Measurements from ENCODE around the gene POC1A. TPM values are rescaled to one million over a fixed set of nuclear protein-coding genes. Genes with fewer than 3 reads are reported as not detected.

Gene POC1A
- total and polyA plus RNA-seq, 10 of the 15 experiments (the other 5 are each of a cell fraction or from before 2014, with no cell fraction given) = 8.5 to 49.8 (median 23.5) TPM

DNA sequence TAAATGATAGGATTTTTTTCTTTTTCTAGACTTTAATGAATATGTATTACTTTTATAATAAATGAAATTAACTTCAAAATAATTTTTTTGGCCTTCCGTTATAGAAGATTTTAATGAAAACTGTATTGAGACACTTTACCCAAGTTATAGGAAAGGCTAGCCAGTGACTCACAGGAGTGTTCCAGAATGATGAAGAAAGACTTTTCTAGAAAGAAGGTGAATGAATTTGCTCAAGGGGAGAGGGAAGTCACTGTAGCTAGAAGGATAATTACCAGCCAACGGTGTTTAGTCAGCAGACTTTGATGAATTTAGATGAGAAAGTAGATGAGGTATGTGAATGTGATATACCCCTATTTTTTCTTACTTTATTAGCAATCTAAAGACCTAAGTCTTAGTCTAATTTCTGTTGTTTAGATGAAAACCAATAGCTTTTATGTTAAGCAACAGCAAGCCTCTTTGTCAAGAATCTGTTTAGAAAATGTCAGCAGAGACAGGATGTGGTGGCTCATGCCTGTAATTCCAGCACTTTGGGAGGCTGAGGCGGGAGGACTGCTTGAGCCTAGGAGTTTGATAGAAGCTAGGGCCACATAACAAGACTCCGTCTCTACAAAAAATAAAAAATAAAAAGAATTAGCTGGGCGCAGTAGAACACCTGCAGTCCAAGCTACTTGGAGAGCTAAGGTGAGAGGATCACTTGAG is 46.9 kb upstream of the POC1A start (continued):
- TF ChIP-seq TAF1 (IDR thresholded peaks at IDR 0.05; ENCODE audit: borderline replicate concordance, low read depth, low read length) = no peak
- TF ChIP-seq HDGF (IDR thresholded peaks at IDR 0.05) = no peak

DNA sequence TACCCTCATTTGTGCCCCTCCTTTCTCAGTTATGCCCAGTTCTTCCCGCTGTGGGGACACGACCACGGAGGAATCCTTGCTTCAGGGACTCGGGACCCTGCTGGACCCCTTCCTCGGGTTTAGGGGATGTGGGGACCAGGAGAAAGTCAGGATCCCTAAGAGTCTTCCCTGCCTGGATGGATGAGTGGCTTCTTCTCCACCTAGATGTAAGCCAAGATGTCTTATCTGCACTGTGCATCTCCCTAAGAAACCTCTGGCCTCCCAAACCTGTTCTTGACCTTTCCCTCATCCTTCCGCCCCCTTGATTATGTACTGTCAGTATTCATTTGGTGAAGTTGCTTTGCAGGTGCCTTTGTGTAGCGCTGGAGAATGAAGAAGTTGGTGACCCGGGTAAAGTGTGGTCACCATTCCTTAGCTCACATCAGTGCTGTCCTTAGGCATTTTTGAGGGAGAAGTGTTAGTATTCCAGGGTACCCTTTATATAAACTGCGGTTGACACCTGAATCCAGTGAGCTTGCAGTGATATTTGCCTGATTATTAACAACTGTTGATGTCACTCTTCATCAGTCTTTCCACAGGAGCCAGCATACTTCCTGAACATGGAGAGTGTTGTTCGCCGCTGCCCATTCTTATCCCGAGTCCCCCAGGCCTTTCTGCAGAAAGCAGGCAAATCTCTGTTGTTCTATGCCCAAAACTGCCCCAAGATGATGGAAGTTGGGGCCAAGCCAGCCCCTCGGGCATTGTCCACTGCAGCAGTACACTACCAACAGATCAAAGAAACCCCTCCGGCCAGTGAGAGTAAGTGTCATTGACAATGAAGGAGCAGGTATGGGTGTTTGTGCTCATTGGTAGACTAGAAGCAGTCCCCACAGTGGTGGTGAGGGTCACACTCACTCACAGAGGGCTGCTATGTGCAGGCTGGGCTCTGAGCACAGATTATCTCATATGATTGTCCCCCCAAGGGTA is 44.7 kb upstream of the POC1A start:
- Histone ChIP-seq H3K9ac (ENCODE audit: control insufficient read depth, insufficient read depth, low read length) (peak overlapping the region; percentile 84), H3K4me3 (peak overlapping the region; percentile 89), H3K36me3 (ENCODE audit: control insufficient read depth in 2 of 2, insufficient read depth in 2 of 2, low read length in 1 of 2) (peaks cover 0 to 10% of the 10 kb centered on the region in 2 experiments; a peak in 2 of 4 replicates), H3K27ac (ENCODE audit: control insufficient read depth, insufficient read depth) (peak overlapping the region; percentile 71), H3K9me3 (replicated peaks; ENCODE audit: control insufficient read depth, insufficient read depth, low read length) (no peaks in the 10 kb centered on the region), H4K20me1 (ENCODE audit: control insufficient read depth, insufficient read depth) (no peaks in the 10 kb centered on the region), H2AFZ (ENCODE audit: control insufficient read depth, low read depth, low read length) (peak overlapping the region; percentile 85; the same call in 1 of the 2 replicates), H3K4me2 (ENCODE audit: control insufficient read depth, insufficient read depth) (peak overlapping the region; percentile 99), H3K4me1 (ENCODE audit: control insufficient read depth, insufficient read depth, low read length) (peaks cover 41% of the 10 kb centered on the region), H3K79me2 (ENCODE audit: control insufficient read depth, insufficient read depth, low read length) (peaks cover 24% of the 10 kb centered on the region), H3K27me3 (replicated peaks in 1 of 2; ENCODE audit: control insufficient read depth in 2 of 2, insufficient read depth in 2 of 2, low read length in 1 of 2) (no peaks in the 10 kb centered on the region)
- in situ Hi-C loops (cut with MboI) (no loop called here), intact Hi-C loops (cut with micrococcal nuclease; ENCODE audit: unreplicated experiment) (loop anchor here (2.0 kb wide), 1 partner anchor 44 kb away; the partner anchor contains the start of gene POC1A)
- ATAC-seq = peak; percentile 4; the same call in 1 of the 3 replicates
- TSS peak; percentile 72 for BruUV-seq (replicated peaks)
- DNase-seq (ENCODE audit: low read depth, low spot score) = no peak
- ChIA-PET POLR2A (interaction anchor here (0.7 to 1.1 kb wide), 3 partner anchors 10 to 176 kb away, joined by 3 read pairs; partner anchors contain the start of gene TWF2), RAD21 (ENCODE audit: unreplicated experiment) (no interaction called here), CTCF (no interaction called here), SMC1A (ENCODE audit: uncharacterized antibody, unreplicated experiment) (interaction anchor here (1.0 kb wide), 1 partner anchor 28 kb away, joined by 3 read pairs; no protein-coding TSS in a partner anchor)
- 26% methylated on average over 14 of the region's 14 CpGs for WGBS (ENCODE audit: insufficient coverage, insufficient replicate concordance, low lambda C conversion rate, missing lambda C conversion rate)
- FAIRE-seq = no peak
- TF ChIP-seq MYB (IDR thresholded peaks at IDR 0.05; ENCODE audit: borderline replicate concordance, low read depth, low read length) (no peak), RCOR1 (conservative IDR thresholded peaks at IDR 0.05; ENCODE audit: low read depth, low read length) (no peak), HDAC2 (IDR thresholded peaks at IDR 0.05) (no peak), SPI1 (IDR thresholded peaks at IDR 0.05; ENCODE audit: borderline replicate concordance, insufficient read depth, low read depth, low read length) (no peak), ATF7 (IDR thresholded peaks at IDR 0.05; ENCODE audit: low read depth) (no peak), ZBTB33 (IDR thresholded peaks at IDR 0.05) (no peak), HDGF (IDR thresholded peaks at IDR 0.05) (no peak), TCF12 (IDR thresholded peaks at IDR 0.05; ENCODE audit: low read depth, low read length) (no peak), NFYB (IDR thresholded peaks at IDR 0.05; ENCODE audit: insufficient read depth, low read depth, low read length) (no peak), YBX1 (IDR thresholded peaks at IDR 0.05) (no peak), SUPT20H (IDR thresholded peaks at IDR 0.05; ENCODE audit: borderline replicate concordance, control insufficient read depth, low read depth, low read length) (no peak), HCFC1 (IDR thresholded peaks at IDR 0.05; ENCODE audit: low read length) (no peak)

All from GM12878 (cell line).